Upper lobe of left lung (tissue), 6 donors: ENCODE measurements around the gene SLC5A1. TPM values are rescaled to one million over a fixed set of nuclear protein-coding genes. Genes with fewer than 3 reads are reported as not detected.

Source experiments
- ATAC-seq, 2 donors: fragments of 200-7000 bp; cut with Tn5 transposase; one replicate each; pipeline ENCODE4 v1.9.1; 2022; ENCODE audit warnings: mild to moderate bottlenecking in 2 of 2, moderate library complexity in 2 of 2; ENCODE audit not compliant: low FRiP score in 2 of 2
- DNase-seq, 2 donors: peaks; one replicate each; pipeline ENCODE4 v3.0.0-alpha.2; 2019 to 2020
- H3K27ac ChIP-seq, 4 donors: fragments of 200-600 bp; sonication (generic); one replicate each; pipeline ENCODE4 v1.5.1; 2016 to 2019
- H3K27me3 ChIP-seq, 4 donors: fragments of 200-600 bp; sonication (generic); one replicate each; pipeline ENCODE4 v1.5.1; 2017 to 2019
- H3K36me3 ChIP-seq, 4 donors: fragments of 200-600 bp; sonication (generic); one replicate each; pipeline ENCODE4 v1.5.1; 2016 to 2019
- H3K4me1 ChIP-seq, 4 donors: fragments of 200-600 bp; sonication (generic); one replicate each; pipeline ENCODE4 v1.5.1; 2018 to 2019
- H3K4me3 ChIP-seq, 4 donors: fragments of 200-600 bp; sonication (generic); one replicate each; pipeline ENCODE4 v1.5.1; 2017 to 2019; ENCODE audit warnings: mild to moderate bottlenecking in 2 of 4, moderate library complexity in 1 of 4
- H3K9me3 ChIP-seq, 4 donors: fragments of 200-600 bp; sonication (generic); one replicate each; pipeline ENCODE4 v1.5.1; 2018 to 2019
- CTCF ChIP-seq, 6 experiments: fragments of 450-650 bp in 4 of 6; fragments of 200-600 bp in 2 of 6; sonication (generic) in 2 of 6; IDR thresholded peaks; one replicate each; pipeline ENCODE4 v1.5.1; 2016 to 2019; ENCODE audit warnings: antibody characterized with exemption in 6 of 6
- EP300 ChIP-seq, 4 donors: sonication (generic); formaldehyde crosslinking; IDR thresholded peaks; one replicate each; pipeline ENCODE4 v1.5.1; 2017; ENCODE audit warnings: antibody characterized with exemption in 4 of 4, control low read depth in 2 of 4
- POLR2A ChIP-seq, 4 donors: fragments of 450-650 bp; IDR thresholded peaks; one replicate each; pipeline ENCODE4 v1.5.1; 2016 to 2017; ENCODE audit warnings: antibody characterized with exemption in 4 of 4, mild to moderate bottlenecking in 2 of 4
- POLR2AphosphoS5 ChIP-seq, 2 donors: sonication (generic); formaldehyde crosslinking; IDR thresholded peaks; one replicate each; pipeline ENCODE4 v1.5.1; 2017; ENCODE audit warnings: antibody characterized with exemption in 2 of 2
- WGBS, 2 donors: methylation state at CpG; one replicate each; pipeline ENCODE4 v1.1.5; 2017 to 2018; 5-methylcytosine and 5-hydroxymethylcytosine counted together
- total RNA-seq, 6 donors: library from RNA; depleted of rRNA in 4 of 6; stranded (reverse); fragments of >200 nt in 4 of 6; gene quantifications; one replicate each; pipeline versions ENCODE4 v1.1.0 to v1.2.1, GENCODE V29; 2016 to 2021
- donor health status: DM: no; HTN: no; CAD: no; lungs with moderate emphysema.
- donor health status: DM: no; HTN: yes; CAD: no; lungs with severe emphysema.

Gene SLC5A1
- total RNA-seq, 6 donors from 2014 or later = 1.1 to 10.0 (median 2.0) TPM; not detected in 1

GRCh38 chr22:32083814-32084213, 40.8 kb downstream of the SLC5A1 start:
- Histone ChIP-seq H3K9me3 (no peaks in the 10 kb centered on the region), H3K27me3 (no peaks in the 10 kb centered on the region)

GRCh38 chr22:32088084-32088483, 45.0 kb downstream of the SLC5A1 start:
- no peak for ATAC-seq
- no peaks in the 10 kb centered on the region for H3K4me1 ChIP-seq
- 41 to 48% methylated on average over 3 of the region's 3 CpGs for WGBS, 2 donors

More at GRCh38 chr22:32083814-32084213, 40.8 kb downstream of the SLC5A1 start:
- Histone ChIP-seq H3K27ac (no peak overlapping the region), H3K4me1 (no peaks in the 10 kb centered on the region), H3K4me3 (no peak overlapping the region), H3K36me3 (no peaks in the 10 kb centered on the region)
- DNase-seq (no peak), ATAC-seq (no peak)
- TF ChIP-seq CTCF (IDR thresholded peaks at IDR 0.05) (no peak), POLR2A (IDR thresholded peaks at IDR 0.05) (no peak), EP300 (IDR thresholded peaks at IDR 0.05) (no peak), POLR2AphosphoS5 (IDR thresholded peaks at IDR 0.05) (no peak)

GRCh38 chr22:32097018-32097417, 54.0 kb downstream of the SLC5A1 start:
- Histone ChIP-seq H3K27ac (no peak overlapping the region), H3K4me1 (no peaks in the 10 kb centered on the region)
- WGBS, 2 donors = 38 to 50% methylated on average over 1 of the region's 1 CpG

More at GRCh38 chr22:32088084-32088483, 45.0 kb downstream of the SLC5A1 start:
- no peak for TF ChIP-seq POLR2AphosphoS5 (IDR thresholded peaks at IDR 0.05)
- TF ChIP-seq EP300 (IDR thresholded peaks at IDR 0.05) = no peak
- TF ChIP-seq CTCF (IDR thresholded peaks at IDR 0.05) = no peak
- TF ChIP-seq POLR2A (IDR thresholded peaks at IDR 0.05) = no peak
- Histone ChIP-seq H3K36me3 (no peaks in the 10 kb centered on the region), H3K9me3 (no peaks in the 10 kb centered on the region), H3K27me3 (no peaks in the 10 kb centered on the region), H3K4me3 (no peak overlapping the region), H3K27ac (no peak overlapping the region)
- no peak for DNase-seq

GRCh38 chr22:32097881-32098499, 54.9 kb downstream of the SLC5A1 start:
- ATAC-seq = no peak

More at GRCh38 chr22:32097018-32097417, 54.0 kb downstream of the SLC5A1 start:
- H3K9me3 ChIP-seq = no peaks in the 10 kb centered on the region
- no peak for TF ChIP-seq CTCF (IDR thresholded peaks at IDR 0.05)
- TF ChIP-seq POLR2A (IDR thresholded peaks at IDR 0.05) = no peak
- no peak for TF ChIP-seq POLR2AphosphoS5 (IDR thresholded peaks at IDR 0.05)
- TF ChIP-seq EP300 (IDR thresholded peaks at IDR 0.05) = no peak
- DNase-seq = no peak
- no peaks in the 10 kb centered on the region for H3K27me3 ChIP-seq
- H3K36me3 ChIP-seq = no peaks in the 10 kb centered on the region
- H3K4me3 ChIP-seq = no peak overlapping the region
- ATAC-seq = no peak

More at GRCh38 chr22:32097881-32098499, 54.9 kb downstream of the SLC5A1 start:
- H3K27me3 ChIP-seq = no peaks in the 10 kb centered on the region
- no peak for DNase-seq
- no peaks in the 10 kb centered on the region for H3K4me1 ChIP-seq
- no peaks in the 10 kb centered on the region for H3K36me3 ChIP-seq
- no peaks in the 10 kb centered on the region for H3K9me3 ChIP-seq
- TF ChIP-seq POLR2AphosphoS5 (IDR thresholded peaks at IDR 0.05) (no peak), CTCF (IDR thresholded peaks at IDR 0.05) (no peak), EP300 (IDR thresholded peaks at IDR 0.05) (no peak), POLR2A (IDR thresholded peaks at IDR 0.05) (no peak)
- no peak overlapping the region for H3K4me3 ChIP-seq
- no peak overlapping the region for H3K27ac ChIP-seq
